Measurements from ENCODE around the gene CSTPP1.

- TF ChIP-seq CTCF (IDR thresholded peaks at IDR 0.05; ENCODE audit: low read length) (no peak), EZH2 (IDR thresholded peaks at IDR 0.05; ENCODE audit: borderline replicate concordance, low read length) (no peak)
Observed at GRCh38 chr11:46892109-46892508, 44.5 kb upstream of the CSTPP1 start.

Measured in OCI-LY1 (cell line).